AG10803 (cell line): Measurements from ENCODE around the gene BRMS1L.
"Not testable (repeated sequence)": the region's sequence is repeated elsewhere in the genome, so short reads cannot be mapped to it uniquely, and the experiment has no call there.

Experiments
- DNase-seq: peaks from one replicate; pipeline ENCODE4 v3.0.0; 2010; ENCODE audit warnings: low read depth
- H3K4me3 ChIP-seq: 2 replicates; pipeline ENCODE4 v1.5.1; 2011; ENCODE audit warnings: mild to moderate bottlenecking, low read length, control low read depth
- CTCF ChIP-seq: conservative IDR thresholded peaks from 2 replicates; pipeline ENCODE4 v1.5.1; 2011; ENCODE audit warnings: mild to moderate bottlenecking, low read length, control low read depth, inconsistent platforms

The BRMS1L gene

GRCh38 chr14:35825968-35826217 lies 245 bp upstream of the BRMS1L start:
- DNase-seq: no peak
- H3K4me3 ChIP-seq: peak overlapping the region; percentile 99
- no peak for TF ChIP-seq CTCF

GRCh38 chr14:35826952-35827416 lies 846 bp downstream of the BRMS1L start:
- DNase-seq: no peak
- peak overlapping the region; percentile 99 for H3K4me3 ChIP-seq
- TF ChIP-seq CTCF: 0 out of 2 replicates have a peak, but pooled peaks have one; percentile 13

GRCh38 chr14:35827678-35828472 lies 1.7 kb downstream of the BRMS1L start:
- no peak for TF ChIP-seq CTCF
- no peak for DNase-seq
- no peak overlapping the region; the same call in 1 of the 2 replicates for H3K4me3 ChIP-seq

GRCh38 chr14:35829449-35829848 lies 3.3 kb downstream of the BRMS1L start:
- H3K4me3 ChIP-seq: no peak overlapping the region
- TF ChIP-seq CTCF: no peak
- DNase-seq: peak; percentile 20

- no peak for DNase-seq
Observed at GRCh38 chr14:35835208-35835982, 9.3 kb downstream of the BRMS1L start.

GRCh38 chr14:35841704-35842103 lies 15.6 kb downstream of the BRMS1L start:
- not testable (repeated sequence) for DNase-seq, H3K4me3 ChIP-seq

More at GRCh38 chr14:35835208-35835982, 9.3 kb downstream of the BRMS1L start:
- no peak for TF ChIP-seq CTCF
- no peak overlapping the region for H3K4me3 ChIP-seq

GRCh38 chr14:35842245-35842644 lies 16.1 kb downstream of the BRMS1L start:
- not testable (repeated sequence) for DNase-seq, H3K4me3 ChIP-seq

- no peak for DNase-seq
- TF ChIP-seq CTCF: no peak
- H3K4me3 ChIP-seq: no peak overlapping the region
Observed at GRCh38 chr14:35844494-35844893, 18.4 kb downstream of the BRMS1L start.
